Psoas muscle (tissue), 8 donors: ENCODE measurements around the gene KDM2A. TPM values are rescaled to one million over a fixed set of nuclear protein-coding genes. Genes with fewer than 3 reads are reported as not detected.
"Not testable (repeated sequence)": the region's sequence is repeated elsewhere in the genome, so short reads cannot be mapped to it uniquely, and the experiment has no call there.

ENCODE experiments used
- ATAC-seq, 4 donors: fragments of 200-7000 bp; cut with Tn5 transposase; one replicate each; pipeline ENCODE4 v1.9.1; 2020; ENCODE audit warnings: moderate library complexity in 3 of 4, mild to moderate bottlenecking in 2 of 4
- DNase-seq, 2 donors: peaks; one replicate each; pipeline ENCODE4 v3.0.0-alpha.2; 2020
- H3K27ac ChIP-seq: fragments of 200-600 bp; one replicate; pipeline ENCODE4 v1.8.0; 2022
- H3K27me3 ChIP-seq, 3 donors: fragments of 200-600 bp in 1 of 3; one replicate each; pipeline versions ENCODE4 v1.6.1 to v1.8.0; 2013 to 2022; ENCODE audit warnings: low read length in 2 of 3, mild to moderate bottlenecking in 2 of 3, moderate library complexity in 1 of 3; ENCODE audit not compliant: insufficient read depth in 3 of 3
- H3K36me3 ChIP-seq, 2 donors: fragments of 200-600 bp in 1 of 2; one replicate each; pipeline versions ENCODE4 v1.6.1 to v1.8.0; 2013 to 2022; ENCODE audit warnings: low read depth in 1 of 2, mild to moderate bottlenecking in 1 of 2, moderate library complexity in 1 of 2; ENCODE audit not compliant: insufficient read depth in 1 of 2
- H3K4me1 ChIP-seq: fragments of 200-600 bp; one replicate; pipeline ENCODE4 v1.8.0; 2022
- H3K4me3 ChIP-seq: fragments of 200-600 bp; one replicate; pipeline ENCODE4 v1.8.0; 2022; ENCODE audit warnings: mild to moderate bottlenecking
- H3K9me3 ChIP-seq: fragments of 200-600 bp; one replicate; pipeline ENCODE4 v1.8.0; 2022
- WGBS, 3 donors: extraction: QIAGEN DNeasy Blood & Tissue Kit; methylation state at CpG; one replicate each; pipeline versions ENCODE4 v1.1.6 to v1.1.7; 2013; 5-methylcytosine and 5-hydroxymethylcytosine counted together
- intact Hi-C, 2 donors: fragments of 100-400 bp; cut with DNase I; formaldehyde crosslinking; loops; one replicate each; pipeline versions ENCODE4 v1.11.0 to v1.14.2; 2022
- polyA plus RNA-seq, 3 donors: library from polyadenylated mRNA; stranded (reverse); fragments of 200-250 nt; gene quantifications; one replicate each; pipeline ENCODE4 v1.2.3, GENCODE V29; 2013
- total RNA-seq, 4 donors: library from RNA; stranded (reverse); fragmentation: NEBNext Ultra II Directional in 2 of 4; extraction: Animal tissue kit (Norgen Biotek cat#: 25700) in 2 of 4; gene quantifications; one replicate each; pipeline versions ENCODE4 v1.2.1 to v1.2.4, GENCODE V29; 2021 to 2023
- TF ChIP-seq, protein P1 (sequence below): fragments of 200-600 bp; IDR thresholded peaks from one replicate; pipeline ENCODE4 v1.8.0; 2022; ENCODE audit warnings: antibody characterized with exemption
- donor health status: healthy with polysubstance abuse.
- donor health status: DM: no; HTN: no; CAD: no; lungs with moderate emphysema.
- donor health status: Bipolar disorder and iron deficiency.
- donor health status: healthy.
- donor health status: DM: yes; HTN: yes; CAD: no.
- donor health status: DM: no; HTN: no; CAD: no.
- donor health status: DM: no; HTN: no; CAD: no.
- donor health status: DM: yes; HTN: yes; CAD: no.

The KDM2A gene
- total and polyA plus RNA-seq, 7 donors, result 26.6 to 67.9 (median 52.4) TPM

DNA sequence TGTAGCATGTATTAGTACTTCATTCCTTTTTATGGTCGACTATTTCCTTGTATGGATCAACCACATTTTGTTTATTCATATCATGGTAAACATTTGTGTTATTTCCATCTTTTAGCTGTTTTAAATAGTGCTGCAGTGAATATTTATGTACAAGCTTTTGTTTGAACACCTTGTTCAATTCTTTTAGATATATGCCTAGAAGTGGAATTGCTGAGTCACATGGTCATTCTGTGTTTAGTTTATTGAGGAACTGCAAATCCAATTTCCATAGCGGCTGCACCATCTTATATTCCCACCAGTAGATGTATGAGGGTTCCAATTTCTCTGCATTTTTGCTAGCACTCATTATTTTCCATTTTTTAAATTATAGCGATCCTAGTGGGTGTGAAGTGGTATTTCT, 85.8 kb downstream of the KDM2A start:
- no peaks in the 10 kb centered on the region for H3K27me3 ChIP-seq
- H3K9me3 ChIP-seq, result no peaks in the 10 kb centered on the region
- no peak for DNase-seq
- H3K4me1 ChIP-seq, result no peaks in the 10 kb centered on the region
- TF ChIP-seq, protein P1, sequence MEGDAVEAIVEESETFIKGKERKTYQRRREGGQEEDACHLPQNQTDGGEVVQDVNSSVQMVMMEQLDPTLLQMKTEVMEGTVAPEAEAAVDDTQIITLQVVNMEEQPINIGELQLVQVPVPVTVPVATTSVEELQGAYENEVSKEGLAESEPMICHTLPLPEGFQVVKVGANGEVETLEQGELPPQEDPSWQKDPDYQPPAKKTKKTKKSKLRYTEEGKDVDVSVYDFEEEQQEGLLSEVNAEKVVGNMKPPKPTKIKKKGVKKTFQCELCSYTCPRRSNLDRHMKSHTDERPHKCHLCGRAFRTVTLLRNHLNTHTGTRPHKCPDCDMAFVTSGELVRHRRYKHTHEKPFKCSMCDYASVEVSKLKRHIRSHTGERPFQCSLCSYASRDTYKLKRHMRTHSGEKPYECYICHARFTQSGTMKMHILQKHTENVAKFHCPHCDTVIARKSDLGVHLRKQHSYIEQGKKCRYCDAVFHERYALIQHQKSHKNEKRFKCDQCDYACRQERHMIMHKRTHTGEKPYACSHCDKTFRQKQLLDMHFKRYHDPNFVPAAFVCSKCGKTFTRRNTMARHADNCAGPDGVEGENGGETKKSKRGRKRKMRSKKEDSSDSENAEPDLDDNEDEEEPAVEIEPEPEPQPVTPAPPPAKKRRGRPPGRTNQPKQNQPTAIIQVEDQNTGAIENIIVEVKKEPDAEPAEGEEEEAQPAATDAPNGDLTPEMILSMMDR, result no peak
- peaks cover 0 to 45% of the 10 kb centered on the region in 2 donors for H3K36me3 ChIP-seq
- ATAC-seq, result no peak
- intact Hi-C loops, result no loop called here
- H3K4me3 ChIP-seq, result no peak overlapping the region
- no peak overlapping the region for H3K27ac ChIP-seq
- 95 to 96% (median 95%) methylated on average over 3 of the region's 3 CpGs for WGBS, 3 donors

- ATAC-seq, DNase-seq, H3K27ac ChIP-seq, H3K4me3 ChIP-seq, intact Hi-C loops, H3K27me3 ChIP-seq, H3K9me3 ChIP-seq, H3K4me1 ChIP-seq: not testable (repeated sequence)
- WGBS, 3 donors, result 96 to 98% (median 96%) methylated on average over 6 of the region's 6 CpGs
- peaks cover 0 to 78% of the 10 kb centered on the region in 2 donors for H3K36me3 ChIP-seq
These were observed 90.2 kb downstream of the KDM2A start for GRCh38 chr11:67209222-67209621.

DNA sequence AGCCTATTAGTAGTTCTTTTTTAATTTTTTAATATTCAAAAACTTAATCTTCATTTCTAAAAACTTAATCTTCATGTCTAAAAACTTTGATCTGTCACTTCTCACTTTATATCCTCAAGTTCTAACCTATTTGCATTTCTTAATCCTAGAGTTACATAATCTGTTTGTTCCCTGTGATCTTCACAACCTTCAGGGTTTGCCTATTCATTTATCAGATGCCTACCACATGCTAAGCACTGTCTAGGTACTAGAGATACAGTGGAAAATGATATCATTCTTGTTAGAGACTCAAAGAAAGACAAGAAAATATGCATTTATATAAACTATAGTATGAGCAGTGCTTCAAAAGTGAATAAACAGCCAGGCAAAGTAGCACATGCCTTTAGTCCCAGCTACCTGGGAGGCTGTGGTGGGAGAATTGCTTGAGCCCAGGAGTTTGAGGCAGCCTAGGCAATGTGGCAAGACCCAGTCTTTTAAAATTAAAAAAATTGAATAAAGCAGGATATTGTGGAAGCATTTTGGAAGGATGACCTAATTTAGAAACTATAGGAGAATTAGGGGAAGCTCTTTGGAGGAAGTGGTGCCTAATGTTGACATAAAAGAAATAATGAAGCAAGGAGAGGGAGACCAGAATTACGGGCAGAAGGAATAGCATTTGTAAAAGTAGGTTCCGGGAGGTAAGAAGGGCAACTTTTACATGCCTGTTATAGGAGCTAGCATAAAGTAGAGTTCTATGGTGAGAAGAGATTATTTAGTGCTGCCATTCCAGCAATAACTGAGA, 92.8 kb downstream of the KDM2A start:
- WGBS, 3 donors, result 78 to 92% (median 85%) methylated on average over 2 of the region's 2 CpGs
- no peaks in the 10 kb centered on the region for H3K9me3 ChIP-seq
- DNase-seq (no peak), ATAC-seq (no peak)
- no peak overlapping the region for H3K27ac ChIP-seq
- TF ChIP-seq, protein P1, result no peak
- no peaks in the 10 kb centered on the region for H3K27me3 ChIP-seq
- H3K4me3 ChIP-seq, result no peak overlapping the region
- H3K36me3 ChIP-seq, result peaks cover 3 to 97% of the 10 kb centered on the region in 2 donors
- intact Hi-C loops, result loop anchor here in 1 of 2 donors (5.0 kb wide), 1 partner anchor 35 kb away; no protein-coding TSS in a partner anchor
- no peaks in the 10 kb centered on the region for H3K4me1 ChIP-seq

DNA sequence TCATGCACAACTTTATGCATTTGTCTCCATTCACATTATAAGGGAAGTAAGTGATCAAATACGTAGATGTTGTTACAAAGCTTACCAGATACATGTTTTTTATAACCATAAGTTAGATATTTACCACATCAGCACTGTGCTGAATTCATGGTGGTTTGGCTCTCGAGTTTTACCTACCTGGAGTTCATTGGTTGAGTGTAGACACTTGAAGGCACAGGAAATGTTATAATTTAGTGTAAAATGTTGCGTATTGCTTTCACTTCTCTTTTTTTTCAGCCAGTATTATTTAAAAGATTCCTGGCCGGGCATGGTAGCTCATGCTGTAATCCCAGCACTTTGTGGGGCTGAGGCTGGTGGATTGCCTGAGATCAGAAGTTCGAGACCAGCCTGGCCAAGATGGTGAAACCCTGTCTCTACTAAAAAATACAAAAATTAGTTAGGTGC, 94.1 kb downstream of the KDM2A start:
- no peaks in the 10 kb centered on the region for H3K4me1 ChIP-seq
- WGBS, 3 donors, result 85 to 89% (median 87%) methylated on average over 5 of the region's 5 CpGs
- DNase-seq, result no peak
- intact Hi-C loops, result loop anchor here in 1 of 2 donors (5.0 kb wide), 1 partner anchor 36 kb away; no protein-coding TSS in a partner anchor
- H3K4me3 ChIP-seq, result no peak overlapping the region
- H3K9me3 ChIP-seq, result no peaks in the 10 kb centered on the region
- TF ChIP-seq, protein P1, result no peak
- no peak for ATAC-seq
- H3K27me3 ChIP-seq, result no peaks in the 10 kb centered on the region
- no peak overlapping the region for H3K27ac ChIP-seq
- peaks cover 3 to 99% of the 10 kb centered on the region in 2 donors for H3K36me3 ChIP-seq

DNA sequence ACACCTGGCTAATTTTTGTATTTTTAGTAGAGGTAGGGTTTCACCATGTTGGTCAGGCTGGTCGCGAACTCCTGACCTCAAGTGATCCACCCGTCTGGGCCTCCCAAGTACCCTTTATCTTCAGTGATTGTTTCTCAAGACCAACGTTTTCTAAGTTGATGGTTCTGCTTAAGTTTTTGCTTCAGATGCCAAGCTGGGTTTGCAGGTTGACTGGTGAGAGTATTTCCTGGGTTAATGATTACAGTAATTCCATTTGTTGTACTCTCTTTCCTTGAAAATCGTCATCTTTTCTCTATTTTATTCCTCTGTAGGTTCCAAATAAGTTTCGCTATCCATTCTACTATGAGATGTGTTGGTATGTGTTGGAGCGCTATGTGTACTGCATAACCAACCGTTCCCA, 108.7 kb downstream of the KDM2A start:
- Histone ChIP-seq H3K27me3 (no peaks in the 10 kb centered on the region), H3K36me3 (peaks cover 11 to 94% of the 10 kb centered on the region in 2 donors), H3K9me3 (no peaks in the 10 kb centered on the region), H3K27ac (no peak overlapping the region), H3K4me3 (no peak overlapping the region), H3K4me1 (no peaks in the 10 kb centered on the region)
- intact Hi-C loops, result no loop called here
- TF ChIP-seq, protein P1, result no peak
- ATAC-seq (no peak), DNase-seq (no peak)
- WGBS, 3 donors, result 91 to 92% (median 92%) methylated on average over 8 of the region's 8 CpGs
